Eye (tissue), 1 donor: ENCODE measurements around the gene TNIK.
"Not testable (repeated sequence)": the region's sequence is repeated elsewhere in the genome, so short reads cannot be mapped to it uniquely, and the experiment has no call there.

Source experiments
- DNase-seq: peaks from one replicate; pipeline ENCODE4 v3.0.0-alpha.2; 2015

The TNIK gene

DNA sequence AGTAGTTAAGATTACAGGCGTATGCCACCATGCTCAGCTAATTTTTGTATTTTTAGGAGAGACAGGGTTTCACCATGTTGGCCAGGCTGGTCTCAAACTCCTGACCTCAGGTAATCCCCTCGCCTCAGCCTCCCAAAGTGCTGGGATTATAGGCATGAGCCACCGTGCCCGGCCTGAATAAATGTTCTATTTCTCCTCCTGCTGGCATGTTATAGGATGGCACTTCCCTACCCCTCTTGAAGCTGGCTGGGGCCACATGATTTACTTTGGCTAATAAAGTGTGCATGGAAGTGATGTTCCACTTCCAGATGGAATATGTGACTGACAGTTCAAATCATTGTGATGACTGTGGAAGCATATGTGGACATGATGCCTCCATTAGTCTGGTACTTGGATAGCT lies 77.9 kb downstream of the TNIK start:
- DNase-seq: not testable (repeated sequence)

DNA sequence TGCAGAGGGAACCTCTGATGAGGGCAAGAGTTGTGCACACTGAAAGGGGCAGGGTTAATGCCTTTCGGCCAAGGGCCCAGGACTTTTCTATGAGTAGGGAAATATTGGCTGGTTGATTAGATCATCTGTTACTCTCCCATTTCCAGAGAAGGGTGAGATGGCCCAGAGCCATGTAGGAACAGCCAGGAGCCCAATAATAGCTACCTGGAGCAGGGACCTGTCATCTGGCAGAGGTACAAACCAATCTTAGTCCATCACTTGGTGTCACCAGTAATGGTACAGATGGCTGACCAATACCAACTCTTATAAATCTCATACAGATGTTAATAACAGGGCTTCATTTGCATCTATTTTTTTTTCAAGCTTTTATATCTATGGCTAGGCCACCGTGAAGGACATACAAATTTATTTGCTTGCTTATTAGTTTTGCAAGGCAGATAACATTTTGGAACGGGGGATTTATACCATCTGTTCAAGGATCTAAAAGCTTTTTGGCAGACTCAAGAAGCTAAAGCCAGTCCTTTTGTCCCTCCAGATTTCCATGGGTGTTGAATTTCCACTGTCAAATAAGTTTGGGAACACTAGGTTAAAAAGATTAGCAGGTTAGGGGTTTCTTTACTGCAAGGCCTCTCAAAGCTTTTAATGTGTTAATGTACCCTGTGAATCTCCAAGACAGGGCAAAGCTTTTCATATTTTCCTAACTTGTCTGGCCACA lies 79.3 kb downstream of the TNIK start:
- DNase-seq: no peak

DNA sequence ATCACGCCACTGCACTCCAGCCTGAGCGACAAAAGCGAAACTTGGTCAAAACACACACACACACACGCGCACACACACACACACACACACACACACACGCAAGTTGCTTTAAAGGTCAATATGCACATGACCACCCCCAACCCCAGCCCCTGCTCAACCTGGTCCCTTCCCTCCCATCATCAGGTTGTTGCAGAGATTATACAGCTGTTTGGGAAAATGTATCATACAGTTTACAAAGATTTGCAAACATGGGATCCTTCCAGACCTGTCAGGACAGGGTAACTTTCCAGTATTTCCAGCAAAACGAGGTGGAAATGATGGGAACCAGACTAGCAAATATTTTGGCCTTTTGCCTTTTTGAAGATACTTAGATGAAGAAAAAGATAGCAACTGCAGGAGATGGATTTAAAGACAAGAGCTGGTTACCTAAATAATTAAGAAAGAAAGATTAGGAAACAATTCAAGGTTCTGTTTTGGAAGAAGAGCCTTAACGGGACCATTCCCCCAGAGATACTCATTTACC lies 80.2 kb downstream of the TNIK start:
- DNase-seq: no peak

DNA sequence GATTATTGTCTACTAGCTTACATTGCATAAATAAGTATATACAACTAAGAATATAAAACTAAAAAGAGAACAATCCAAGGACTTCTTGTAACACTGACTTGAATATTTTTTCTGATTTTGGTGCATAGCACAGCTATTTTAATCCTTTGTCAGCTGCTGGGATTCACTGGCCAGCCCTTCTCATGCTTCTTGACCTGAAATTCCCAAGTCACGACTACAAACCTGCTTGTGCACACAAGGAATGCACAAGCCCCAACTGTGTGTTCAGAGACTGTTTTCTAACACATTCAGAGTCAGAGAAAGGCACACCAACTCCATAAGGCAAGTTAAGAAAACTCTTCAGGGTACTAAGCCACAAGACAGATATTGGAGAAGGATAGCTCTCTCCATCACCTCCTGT lies 80.9 kb downstream of the TNIK start:
- no peak for DNase-seq

DNA sequence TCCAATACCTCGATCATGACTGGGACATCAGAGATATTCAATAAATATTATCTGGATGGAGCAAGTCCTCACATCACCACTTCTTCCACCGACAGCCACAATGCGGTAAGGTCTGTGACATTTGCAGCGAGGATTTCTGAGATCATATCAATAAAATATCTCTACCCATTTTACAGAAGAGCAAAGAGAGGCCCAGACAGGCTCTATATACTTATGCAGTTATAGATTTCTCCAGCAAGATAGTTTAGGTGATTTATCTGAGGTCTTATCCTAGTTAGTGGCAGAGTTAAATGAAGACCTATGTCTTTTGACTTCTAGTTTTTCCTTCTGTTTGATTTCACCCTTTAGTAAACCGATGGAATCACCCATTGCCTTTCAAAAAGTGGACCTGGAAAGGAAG lies 81.6 kb downstream of the TNIK start:
- no peak for DNase-seq

DNA sequence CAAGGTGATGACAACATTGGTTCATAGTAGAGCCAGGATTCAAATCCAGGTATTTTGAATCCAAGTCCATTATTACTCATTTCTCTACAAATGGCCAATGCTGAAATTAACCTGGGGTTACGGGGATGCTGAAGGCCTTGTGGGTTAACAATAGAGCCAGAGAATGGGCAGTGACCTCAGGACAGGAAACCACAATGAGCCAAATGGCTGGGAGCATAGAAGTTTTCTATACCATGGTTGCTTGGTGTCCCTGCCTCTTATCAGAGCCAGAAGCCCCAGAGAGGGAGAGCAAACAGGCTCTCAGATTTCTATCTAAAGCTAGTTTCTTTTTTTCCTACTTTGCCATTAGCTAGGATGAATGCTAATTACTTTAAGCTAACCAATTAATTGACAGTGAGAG lies 82.3 kb downstream of the TNIK start:
- no peak for DNase-seq

DNA sequence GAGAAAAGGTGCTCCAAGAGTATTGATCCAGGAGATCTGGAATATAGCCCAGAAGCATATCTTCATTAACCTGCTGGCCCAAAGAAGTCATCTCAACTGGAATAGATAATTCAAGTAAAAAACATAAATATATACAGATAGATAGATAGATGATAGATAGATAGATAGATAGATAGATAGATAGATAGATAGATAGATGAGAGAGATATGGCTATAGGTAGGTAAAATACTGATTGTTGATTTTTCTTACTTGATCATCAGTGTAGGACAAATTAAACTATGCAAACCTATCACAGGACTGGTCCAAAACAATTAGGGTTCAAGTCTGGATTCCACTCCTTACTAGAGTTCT lies 83.6 kb downstream of the TNIK start:
- DNase-seq: no peak

DNA sequence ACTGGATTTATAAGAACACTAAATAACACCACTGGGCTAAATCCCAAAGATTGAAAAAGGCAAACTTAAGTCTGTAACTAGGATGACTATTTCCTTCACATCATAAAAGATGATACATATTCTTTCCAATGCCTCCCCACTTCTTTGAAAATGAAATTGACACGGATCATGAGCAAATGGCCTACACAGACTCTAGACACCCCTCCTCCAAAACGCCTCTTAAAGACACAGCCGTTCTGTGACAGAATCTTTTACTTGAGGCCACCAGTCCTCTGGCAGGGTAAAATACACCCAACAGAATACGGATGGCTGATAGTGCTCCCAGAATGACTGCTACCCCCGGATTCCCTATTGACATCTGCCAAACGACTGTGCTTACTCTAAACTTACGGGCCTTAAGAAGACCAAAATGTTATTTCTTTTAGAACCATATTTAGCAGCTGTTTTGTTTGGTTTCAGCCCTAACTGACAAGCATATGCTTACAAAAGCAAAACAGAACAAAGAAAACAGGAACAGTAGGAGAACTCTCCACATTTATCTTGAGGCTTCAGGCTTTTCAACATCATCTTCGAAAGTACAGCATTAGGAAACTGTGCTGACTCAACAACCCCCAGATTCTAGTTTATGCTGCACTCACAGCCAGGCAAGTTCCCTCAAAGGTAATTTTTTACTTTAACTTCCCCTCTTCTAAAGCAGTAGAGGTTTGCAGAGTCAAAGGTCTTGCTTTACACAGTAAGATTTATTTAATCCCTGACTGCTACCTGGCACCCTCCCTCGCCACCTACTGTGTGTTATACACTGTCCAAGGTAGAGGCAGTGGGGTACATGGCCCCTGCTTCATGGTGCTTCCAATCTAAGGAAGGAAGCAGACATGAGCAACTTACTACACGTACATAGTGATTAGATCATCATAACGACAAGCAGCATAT lies 84.3 kb downstream of the TNIK start:
- DNase-seq: no peak

DNA sequence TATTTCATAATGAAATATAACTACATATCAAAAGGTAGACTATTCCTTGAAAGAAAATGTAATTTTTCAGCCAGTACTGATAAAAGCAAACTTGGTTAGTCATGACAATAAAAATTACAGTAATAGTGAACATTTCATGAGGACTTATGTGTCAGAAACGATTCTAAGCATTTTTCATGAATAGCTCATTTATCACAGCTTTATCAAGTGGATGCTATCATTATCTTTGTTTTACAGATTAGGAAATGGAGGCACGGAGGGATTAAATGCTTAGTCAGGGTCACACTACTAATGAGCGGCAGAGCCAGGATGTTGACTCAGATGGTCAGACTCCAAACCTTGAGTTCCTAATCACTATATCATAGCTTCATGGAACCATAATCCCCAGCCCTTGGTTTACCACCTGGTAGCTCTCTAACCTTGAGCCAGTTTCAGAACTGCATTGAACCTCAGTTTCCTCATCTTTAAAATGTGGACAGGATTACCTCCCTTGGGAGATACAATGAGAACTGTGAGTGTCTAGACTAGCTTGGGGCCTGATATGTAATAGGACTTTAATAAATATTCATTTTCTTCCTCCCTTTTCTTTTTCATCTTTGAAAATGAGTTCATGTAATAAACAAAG lies 85.4 kb downstream of the TNIK start:
- no peak for DNase-seq

DNA sequence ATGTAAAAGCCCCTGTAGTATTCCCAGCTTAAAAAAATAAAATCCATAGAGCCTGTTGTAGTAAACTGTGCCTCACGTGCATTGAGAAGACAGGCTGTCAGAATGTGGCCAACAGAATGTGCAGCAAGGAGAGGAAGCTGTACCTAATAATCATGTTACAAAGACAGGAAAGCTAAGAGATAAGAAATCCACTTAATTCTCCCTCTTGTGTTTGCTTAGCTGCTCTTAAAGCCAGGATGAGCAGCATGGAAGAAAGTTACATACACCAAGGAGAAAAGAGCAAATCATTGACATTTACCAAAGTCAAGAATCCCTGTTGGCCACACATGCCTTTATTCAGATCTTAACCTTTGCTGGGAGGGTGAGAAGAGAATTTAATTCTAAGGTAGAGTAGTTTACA lies 85.9 kb downstream of the TNIK start:
- DNase-seq: no peak

DNA sequence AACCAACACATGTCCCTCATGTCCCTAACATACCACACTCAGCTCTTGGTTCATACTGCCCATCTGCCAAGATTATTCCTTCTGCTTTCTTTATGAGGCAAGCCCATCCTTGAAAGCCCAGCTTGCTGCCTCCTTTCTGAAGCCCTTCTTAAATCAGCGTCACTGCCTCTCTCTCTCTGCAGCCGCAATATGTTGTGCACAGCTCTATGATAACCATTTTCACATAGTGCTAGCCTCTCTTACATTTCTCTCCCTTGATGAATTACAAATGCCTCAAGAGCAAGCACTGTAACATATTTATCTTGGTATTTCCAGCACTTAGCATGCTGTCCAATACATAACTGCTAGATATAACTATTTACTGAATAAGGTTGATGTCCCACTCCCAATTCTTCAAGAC lies 86.5 kb downstream of the TNIK start:
- DNase-seq: no peak

DNA sequence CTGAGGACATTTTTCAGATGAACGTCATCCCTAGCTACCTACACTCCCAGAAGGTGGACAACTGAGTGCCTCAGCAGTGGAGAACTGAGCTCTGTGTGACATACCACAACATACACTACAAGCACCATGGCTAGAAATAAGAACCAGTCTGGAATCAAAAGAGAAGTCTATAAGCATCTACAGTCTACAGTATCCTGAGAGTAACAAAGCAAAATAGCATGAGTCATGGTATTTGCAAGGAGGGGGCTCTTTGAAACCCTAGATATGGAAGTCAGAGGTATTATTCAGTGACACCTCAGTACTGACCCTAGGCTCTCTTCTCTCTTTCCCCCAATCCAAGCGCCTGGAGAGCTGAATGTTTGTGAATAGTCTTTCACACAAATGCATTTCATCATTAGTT lies 87.5 kb downstream of the TNIK start:
- DNase-seq: no peak

DNA sequence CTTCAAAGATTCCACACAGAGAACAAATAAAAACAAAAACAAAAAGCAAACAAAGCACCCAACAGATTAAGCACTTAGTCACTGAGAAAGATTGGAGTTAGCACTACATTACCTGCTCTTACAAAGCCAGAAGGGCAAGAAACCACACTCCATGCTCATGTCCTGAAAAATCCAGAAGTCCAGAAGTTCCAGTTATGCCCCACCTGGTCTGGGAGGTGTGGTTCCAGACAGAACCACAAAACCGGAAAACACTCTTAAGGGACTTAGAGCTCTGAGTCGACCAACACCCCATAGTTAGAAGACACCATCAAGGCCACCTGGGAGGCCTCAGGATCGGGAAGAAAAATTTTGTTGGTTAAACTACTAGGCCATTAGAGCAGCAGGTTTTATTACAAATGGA lies 88.9 kb downstream of the TNIK start:
- DNase-seq: no peak

DNA sequence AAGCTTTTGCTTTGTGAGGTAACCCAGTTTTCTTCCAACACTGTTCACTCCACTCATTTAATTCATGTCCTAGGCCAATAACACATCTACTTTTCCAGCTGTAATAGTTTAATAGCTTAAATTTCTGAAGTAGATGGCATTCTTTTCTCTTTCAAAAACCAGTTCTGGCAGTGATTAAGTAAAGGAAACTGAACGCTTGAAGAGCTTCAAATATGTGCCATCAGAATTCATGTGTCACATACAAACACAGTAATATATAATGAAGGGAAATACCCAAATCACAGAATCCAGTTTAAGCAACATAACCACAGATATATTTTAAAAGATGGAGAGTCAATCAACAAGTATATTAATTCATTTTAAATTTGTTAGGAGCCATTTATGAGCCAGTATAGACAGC lies 91.0 kb downstream of the TNIK start:
- DNase-seq: no peak

DNA sequence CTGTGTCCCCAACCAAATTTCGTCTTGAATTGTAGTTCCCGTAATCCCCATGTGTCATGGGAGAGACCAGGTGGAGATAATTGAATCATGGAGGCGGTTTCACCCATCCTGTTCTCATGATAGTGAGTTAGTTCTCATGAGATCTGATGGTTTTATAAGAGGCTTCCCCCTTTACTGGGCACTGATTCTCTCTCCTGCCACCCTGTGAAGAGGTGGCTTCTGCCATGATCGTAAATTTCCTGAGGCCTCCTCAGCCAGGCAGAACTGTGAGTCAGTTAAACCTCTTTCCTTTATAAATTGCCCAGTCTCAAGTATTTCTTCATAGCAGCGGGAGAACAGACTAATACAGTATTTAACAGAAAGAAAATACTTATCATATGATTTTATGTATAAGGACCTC lies 93.5 kb downstream of the TNIK start:
- DNase-seq: not testable (repeated sequence)

DNA sequence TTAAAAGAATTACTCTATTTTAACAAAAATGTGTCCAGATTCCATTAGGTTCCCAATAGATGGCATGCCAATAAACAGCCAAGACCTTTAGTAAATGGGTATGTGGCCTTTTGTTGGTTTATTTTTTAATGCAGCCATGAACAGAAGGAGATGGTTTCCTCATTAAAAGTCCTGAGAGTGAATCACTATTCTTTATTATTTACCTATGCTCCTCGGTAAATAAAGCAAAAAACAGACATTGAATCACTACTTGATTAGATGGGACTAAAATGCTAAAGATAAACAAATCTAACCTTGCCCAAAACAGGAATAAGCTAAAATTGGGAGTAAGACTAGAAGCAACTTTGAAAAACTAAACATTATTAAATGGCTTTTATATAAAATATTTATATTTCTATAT lies 94.2 kb downstream of the TNIK start:
- no peak for DNase-seq

DNA sequence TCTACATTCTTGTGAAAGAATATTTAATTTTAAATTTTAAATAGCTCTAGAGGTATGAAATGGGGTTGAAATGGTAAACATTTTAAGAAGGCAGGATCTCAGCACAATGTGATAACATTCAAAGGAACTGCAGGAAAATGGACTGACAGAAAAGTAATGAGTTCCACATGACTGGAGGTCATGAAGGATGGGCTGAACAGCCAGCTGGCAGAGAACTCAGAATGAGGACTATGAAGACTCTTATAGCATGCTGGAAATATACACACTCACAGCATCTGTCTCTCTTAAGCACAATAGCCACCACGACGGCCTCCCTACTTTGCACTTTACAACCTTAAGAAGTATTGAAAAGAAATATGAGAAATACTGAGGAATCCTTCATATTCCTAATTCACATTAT lies 94.7 kb downstream of the TNIK start:
- DNase-seq: peak; percentile 42

DNA sequence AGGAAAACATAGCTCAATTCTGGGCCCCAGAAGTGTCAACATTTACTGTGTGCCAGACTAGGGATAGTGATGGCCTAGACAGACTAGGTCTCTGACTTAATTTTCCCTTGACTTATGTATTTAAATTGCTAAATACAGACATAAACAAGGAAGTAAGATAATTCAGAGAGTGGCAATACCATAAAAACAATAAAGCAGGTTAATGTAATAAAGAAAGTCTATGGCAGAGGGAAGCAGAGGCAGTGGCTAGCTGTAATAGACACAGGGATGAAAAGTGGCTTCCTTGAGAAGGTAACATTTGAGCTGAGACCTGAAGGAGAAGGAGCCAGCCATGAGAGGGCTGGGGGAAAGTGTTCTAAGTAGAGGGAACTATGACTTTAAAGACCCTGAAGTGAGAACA lies 95.7 kb downstream of the TNIK start:
- no peak for DNase-seq

DNA sequence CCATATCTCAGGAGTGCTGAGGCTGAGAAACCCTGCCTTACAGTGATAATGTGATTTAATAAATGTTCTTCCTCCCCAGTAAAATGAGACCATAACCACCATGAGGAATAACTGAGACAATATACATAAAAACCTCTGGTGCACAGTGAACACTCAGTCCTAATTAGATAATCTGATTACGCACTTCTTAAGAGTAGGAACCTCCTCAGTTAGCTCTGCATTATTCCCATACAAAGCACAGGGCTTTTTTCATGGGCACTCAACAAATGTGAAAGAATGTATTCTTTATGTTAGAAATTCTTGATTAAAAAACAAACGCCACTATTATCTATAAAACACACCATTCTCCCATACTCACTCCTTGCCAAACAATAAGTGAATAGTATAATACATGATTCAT lies 97.0 kb downstream of the TNIK start:
- DNase-seq: no peak

DNA sequence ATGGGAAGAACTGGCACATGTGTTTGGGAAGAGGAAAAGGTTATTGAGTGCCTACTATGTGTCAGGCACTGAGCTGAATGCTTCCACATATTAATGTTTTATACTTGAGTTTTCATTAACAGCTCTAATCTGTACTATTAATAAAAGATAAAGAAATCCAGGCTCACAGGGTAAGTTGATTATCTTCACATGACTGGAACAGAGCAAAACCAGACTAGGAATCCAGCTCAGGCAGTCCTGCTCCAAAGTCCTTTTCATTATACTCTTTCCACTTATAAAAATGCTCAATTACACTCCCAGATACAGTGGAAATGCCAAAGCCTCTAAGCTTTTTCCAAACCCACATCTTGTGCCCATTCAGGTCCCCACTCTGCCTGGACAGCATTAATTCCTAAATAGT lies 97.6 kb downstream of the TNIK start:
- DNase-seq: no peak

DNA sequence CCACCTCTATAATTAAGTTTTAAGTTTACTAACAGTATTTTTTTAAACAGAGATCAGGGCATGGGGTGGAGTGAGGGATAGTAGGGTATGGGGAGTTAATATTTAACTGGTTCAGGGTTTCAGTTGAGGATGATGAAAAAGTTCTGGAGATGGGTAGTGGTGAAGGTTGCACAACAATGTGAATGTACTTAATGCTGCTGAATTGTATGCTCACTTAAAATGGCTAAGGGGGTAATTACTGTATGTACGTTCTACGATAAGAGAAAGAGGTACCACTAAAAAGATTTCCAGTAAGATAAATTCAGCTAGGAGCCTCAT lies 101.4 kb downstream of the TNIK start:
- no peak for DNase-seq

DNA sequence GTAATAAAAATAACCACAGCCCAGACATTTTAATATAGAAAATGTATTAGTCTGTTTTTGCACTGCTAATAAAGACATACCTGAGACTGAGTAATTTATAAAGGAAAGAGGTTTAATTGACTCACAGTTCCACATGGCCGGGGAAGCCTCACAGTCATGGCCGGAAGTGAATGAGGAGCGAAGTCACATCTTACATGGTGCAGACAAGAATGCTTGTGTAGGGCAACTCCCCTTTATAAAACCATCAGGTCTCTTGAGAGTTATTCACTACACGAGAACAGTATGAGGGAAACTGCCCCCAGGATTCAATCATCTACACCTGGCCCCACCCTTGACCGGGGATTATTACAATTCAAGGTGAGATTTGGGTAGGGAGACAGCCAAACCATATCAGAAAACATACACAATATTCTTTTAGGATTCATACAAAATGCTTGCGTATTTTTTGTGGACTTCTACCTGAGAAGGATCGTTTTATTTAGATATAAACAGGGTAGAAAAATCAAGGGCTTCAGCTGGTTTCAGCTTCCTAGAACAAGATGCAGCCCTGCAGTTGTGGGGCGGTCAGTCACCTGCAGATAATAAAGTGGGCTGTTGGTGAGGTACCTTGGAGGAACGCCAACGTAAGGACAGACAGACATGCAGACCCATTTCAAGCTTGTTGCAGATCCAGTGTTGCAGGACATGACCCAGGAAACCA lies 101.9 kb downstream of the TNIK start:
- DNase-seq: no peak

DNA sequence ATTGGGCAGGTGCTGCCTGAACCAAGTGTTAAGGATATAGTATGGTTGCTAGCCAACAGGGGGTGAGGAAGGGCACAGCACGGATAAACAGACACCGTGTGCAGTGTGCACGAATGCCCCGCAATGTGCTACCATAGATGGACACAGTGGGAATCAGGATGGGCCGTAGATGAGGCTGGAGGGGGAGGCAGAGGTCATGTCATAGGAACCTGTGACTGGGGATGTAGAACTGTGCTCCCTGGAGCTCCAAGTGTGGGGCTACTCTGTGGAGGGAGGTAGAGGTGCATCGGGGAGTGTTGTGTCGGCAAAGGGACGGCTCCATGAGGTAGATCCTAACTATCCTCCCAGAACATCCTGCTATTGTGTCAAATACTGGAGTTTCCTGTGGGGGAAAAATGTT lies 102.5 kb downstream of the TNIK start:
- DNase-seq: no peak
